GM19023 (cell line): ENCODE results near the gene CLDN34.

ENCODE experiments used
- ATAC-seq: cut with Tn5 transposase; IDR thresholded peaks from one replicate; pipeline ENCODE4 v1.9.1; 2021; ENCODE audit warnings: mild to moderate bottlenecking, moderate library complexity; ENCODE audit not compliant: unreplicated experiment

Gene CLDN34

GRCh38 chrX:9977635-9978034 is 10.5 kb downstream of the CLDN34 start:
- no peak for ATAC-seq

GRCh38 chrX:9980401-9980800 is 13.2 kb downstream of the CLDN34 start:
- no peak for ATAC-seq

- no peak for ATAC-seq
These were observed 13.8 kb downstream of the CLDN34 start for GRCh38 chrX:9980927-9981326.

- no peak for ATAC-seq
These were observed 16.3 kb downstream of the CLDN34 start for GRCh38 chrX:9983441-9983840.

GRCh38 chrX:9983846-9984245 is 16.7 kb downstream of the CLDN34 start:
- no peak for ATAC-seq

GRCh38 chrX:9988762-9989161 is 21.6 kb downstream of the CLDN34 start:
- ATAC-seq, result no peak

- ATAC-seq, result no peak
These were observed 24.9 kb downstream of the CLDN34 start for GRCh38 chrX:9992061-9992460.

GRCh38 chrX:9992724-9993123 is 25.6 kb downstream of the CLDN34 start:
- ATAC-seq, result no peak

- ATAC-seq, result no peak
These were observed 28.7 kb downstream of the CLDN34 start for GRCh38 chrX:9995855-9996339.

- no peak for ATAC-seq
These were observed 29.9 kb downstream of the CLDN34 start for GRCh38 chrX:9997041-9997440.

- peak; percentile 62 for ATAC-seq
These were observed 30.4 kb downstream of the CLDN34 start for GRCh38 chrX:9997524-9997923.

GRCh38 chrX:10001496-10001895 is 34.3 kb downstream of the CLDN34 start:
- no peak for ATAC-seq

- no peak for ATAC-seq
These were observed 37.8 kb downstream of the CLDN34 start for GRCh38 chrX:10004832-10005475.

- no peak for ATAC-seq
These were observed 38.9 kb downstream of the CLDN34 start for GRCh38 chrX:10006086-10006485.

- ATAC-seq, result no peak
These were observed 39.6 kb downstream of the CLDN34 start for GRCh38 chrX:10006770-10007169.

GRCh38 chrX:10007621-10008020 is 40.5 kb downstream of the CLDN34 start:
- no peak for ATAC-seq

- no peak for ATAC-seq
These were observed 41.4 kb downstream of the CLDN34 start for GRCh38 chrX:10008483-10009056.

- no peak for ATAC-seq
These were observed 42.6 kb downstream of the CLDN34 start for GRCh38 chrX:10009741-10010140.

- no peak for ATAC-seq
These were observed 43.5 kb downstream of the CLDN34 start for GRCh38 chrX:10010686-10011085.

- no peak for ATAC-seq
These were observed 44.2 kb downstream of the CLDN34 start for GRCh38 chrX:10011261-10011931.

GRCh38 chrX:10011991-10012390 is 44.8 kb downstream of the CLDN34 start:
- no peak for ATAC-seq
